GM12865 (cell line): ENCODE measurements around the gene ARHGAP5.
A peak's percentile ranks its signal among the peaks of the same experiment; 100 is the strongest.

Source experiments
- DNase-seq: peaks from one replicate; pipeline ENCODE4 v3.0.0; 2010; ENCODE audit warnings: low read depth
- H3K4me3 ChIP-seq: 2 replicates; pipeline ENCODE4 v1.5.1; 2011; ENCODE audit warnings: mild to moderate bottlenecking, low read depth, low read length, control low read depth
- TF ChIP-seq, protein P1 (sequence below): IDR thresholded peaks from 2 replicates; pipeline ENCODE4 v1.5.1; 2011; ENCODE audit warnings: low read length, control low read depth, low read depth, inconsistent platforms; ENCODE audit not compliant: insufficient read depth; ENCODE audit errors: missing control alignments

Gene ARHGAP5

GRCh38 chr14:32202491-32202997, 125.4 kb downstream of the ARHGAP5 start:
- TF ChIP-seq, protein P1, sequence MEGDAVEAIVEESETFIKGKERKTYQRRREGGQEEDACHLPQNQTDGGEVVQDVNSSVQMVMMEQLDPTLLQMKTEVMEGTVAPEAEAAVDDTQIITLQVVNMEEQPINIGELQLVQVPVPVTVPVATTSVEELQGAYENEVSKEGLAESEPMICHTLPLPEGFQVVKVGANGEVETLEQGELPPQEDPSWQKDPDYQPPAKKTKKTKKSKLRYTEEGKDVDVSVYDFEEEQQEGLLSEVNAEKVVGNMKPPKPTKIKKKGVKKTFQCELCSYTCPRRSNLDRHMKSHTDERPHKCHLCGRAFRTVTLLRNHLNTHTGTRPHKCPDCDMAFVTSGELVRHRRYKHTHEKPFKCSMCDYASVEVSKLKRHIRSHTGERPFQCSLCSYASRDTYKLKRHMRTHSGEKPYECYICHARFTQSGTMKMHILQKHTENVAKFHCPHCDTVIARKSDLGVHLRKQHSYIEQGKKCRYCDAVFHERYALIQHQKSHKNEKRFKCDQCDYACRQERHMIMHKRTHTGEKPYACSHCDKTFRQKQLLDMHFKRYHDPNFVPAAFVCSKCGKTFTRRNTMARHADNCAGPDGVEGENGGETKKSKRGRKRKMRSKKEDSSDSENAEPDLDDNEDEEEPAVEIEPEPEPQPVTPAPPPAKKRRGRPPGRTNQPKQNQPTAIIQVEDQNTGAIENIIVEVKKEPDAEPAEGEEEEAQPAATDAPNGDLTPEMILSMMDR, result no peak
- peak overlapping the region; percentile 69 for H3K4me3 ChIP-seq
- DNase-seq, result peak; percentile 15

- TF ChIP-seq, protein P1, result no peak
- H3K4me3 ChIP-seq, result peak within 1 kb of the TSS; percentile 69
- peak; percentile 95 for DNase-seq
Measured at GRCh38 chr14:32202998-32203882, 126.1 kb downstream of the ARHGAP5 start, which contains the start of gene RNU6-8. Gene RNU6-8, minus strand, starts transcription at chr14:32203269.

DNA sequence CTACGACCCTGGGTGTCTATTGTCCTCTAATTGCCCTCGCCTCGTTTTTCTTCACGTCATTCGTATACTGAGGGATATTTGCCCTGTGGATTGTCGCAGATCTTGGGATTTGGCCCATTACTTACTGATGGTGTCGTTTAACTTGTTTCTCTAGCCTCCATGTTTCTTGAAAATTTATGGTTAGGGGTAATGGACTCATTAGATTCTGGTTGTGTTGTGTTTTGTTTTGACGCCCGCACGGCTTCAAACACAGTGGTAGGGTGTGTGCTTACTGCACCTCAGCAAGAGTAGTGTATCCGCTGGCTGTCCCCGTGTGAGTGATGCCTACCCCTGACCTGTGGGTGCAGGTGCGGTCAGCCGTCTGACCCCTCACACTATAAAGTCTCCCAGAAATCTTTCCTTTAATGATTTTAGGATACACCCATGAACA, 126.8 kb downstream of the ARHGAP5 start:
- DNase-seq, result peak; percentile 21
- TF ChIP-seq, protein P1, result no peak
- peak overlapping the region; percentile 69 for H3K4me3 ChIP-seq

GRCh38 chr14:32205554-32205953, 128.4 kb downstream of the ARHGAP5 start:
- no peak for DNase-seq
- TF ChIP-seq, protein P1, result no peak
- no peak overlapping the region for H3K4me3 ChIP-seq

DNA sequence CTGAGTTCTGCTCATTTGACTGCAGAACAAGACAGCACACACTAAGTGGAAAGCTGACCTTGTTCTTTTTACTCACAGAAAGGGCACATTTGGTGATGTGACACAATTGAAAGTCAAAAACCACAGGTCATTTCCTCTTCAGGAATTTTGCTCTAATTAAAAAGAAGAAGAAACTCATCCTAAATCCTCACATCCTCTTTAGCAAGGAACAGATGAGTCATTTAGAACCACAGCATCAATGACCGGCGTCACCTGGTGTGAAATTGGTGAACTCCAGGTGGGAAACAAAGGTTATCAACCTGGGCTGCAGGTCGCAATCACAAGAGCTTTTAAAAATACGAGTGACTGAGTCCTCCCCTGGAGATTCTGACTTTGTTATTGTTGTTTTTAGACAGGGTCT, 128.9 kb downstream of the ARHGAP5 start:
- TF ChIP-seq, protein P1, result no peak
- no peak overlapping the region for H3K4me3 ChIP-seq
- DNase-seq, result peak; percentile 77

- H3K4me3 ChIP-seq, result no peak overlapping the region
- DNase-seq, result no peak
- TF ChIP-seq, protein P1, result no peak
Measured at GRCh38 chr14:32206552-32206951, 129.4 kb downstream of the ARHGAP5 start.

DNA sequence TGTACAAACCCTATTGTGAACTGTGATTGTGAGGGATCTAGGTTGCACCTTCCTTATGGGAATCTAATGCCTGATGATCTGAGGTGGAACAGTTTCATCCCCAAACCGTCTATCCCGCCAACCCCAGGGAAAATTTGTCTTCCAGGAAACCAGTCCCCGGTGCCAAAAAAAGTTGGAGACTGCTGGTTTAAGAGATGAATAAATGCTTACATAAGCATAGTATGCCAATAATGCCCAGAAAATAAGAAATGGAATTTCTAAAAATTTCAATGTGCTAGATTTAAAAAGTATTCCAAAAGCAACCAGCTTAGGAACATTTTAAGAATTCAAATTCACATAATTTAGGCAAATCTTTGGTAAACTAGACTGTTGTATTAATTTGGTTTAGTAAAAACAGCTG, 131.4 kb downstream of the ARHGAP5 start:
- TF ChIP-seq, protein P1, result no peak
- no peak overlapping the region for H3K4me3 ChIP-seq
- no peak for DNase-seq
